HEK293 (cell line): ENCODE measurements around the gene ECE1.

ENCODE experiments used
- CTCF ChIA-PET: fragments of 350-600 bp; formaldehyde crosslinking; extraction: SDS; loops from one replicate; lab custom pipeline; 2021; ENCODE audit warnings: antibody characterized with exemption; lab: Yijun Ruan, JAX
- POLR2A ChIA-PET: fragments of 300-600 bp; formaldehyde crosslinking; extraction: SDS; loops from one replicate; lab custom pipeline; 2020; ENCODE audit warnings: antibody characterized with exemption, inconsistent platforms; lab: Yijun Ruan, JAX
- H3K27ac ChIP-seq: fragments of 200-500 bp; sonication (Bioruptor generic); 2 replicates; pipeline ENCODE4 v1.5.1; 2014; ENCODE audit warnings: low read depth, low read length, control low read depth, inconsistent platforms; ENCODE audit errors: extremely low read depth
- H3K36me3 ChIP-seq, 2 experiments: fragments of 200-500 bp in 1 of 2; sonication (Bioruptor generic) in 1 of 2; 1 replicate in 1 of 2; 2 replicates in 1 of 2; pipeline ENCODE4 v1.5.1; 2014 to 2017; ENCODE audit warnings: inconsistent platforms in 2 of 2, low read length in 2 of 2; ENCODE audit not compliant: control insufficient read depth in 2 of 2, insufficient read depth in 1 of 2
- H3K4me1 ChIP-seq: fragments of 200-500 bp; sonication (Bioruptor generic); 2 replicates; pipeline ENCODE4 v1.5.1; 2014; ENCODE audit warnings: mild to moderate bottlenecking, low read length, inconsistent platforms; ENCODE audit not compliant: control insufficient read depth, insufficient read depth
- H3K4me3 ChIP-seq: 2 replicates; pipeline ENCODE4 v1.5.1; 2011; ENCODE audit warnings: low read depth, mild to moderate bottlenecking, control low read depth, low read length, moderate library complexity
- H3K9me3 ChIP-seq: fragments of 200-500 bp; sonication (Bioruptor generic); 2 replicates; pipeline ENCODE4 v1.5.1; 2014; ENCODE audit warnings: low read depth, low read length, inconsistent platforms; ENCODE audit not compliant: control insufficient read depth, insufficient read depth
- BCL11A ChIP-seq: fragments of 450-650 bp; formaldehyde crosslinking; IDR thresholded peaks from 2 replicates; pipeline ENCODE4 v1.5.1; 2016; ENCODE audit warnings: low read depth, missing biosample characterization, missing genetic modification characterization
- GLI2 ChIP-seq: fragments of 450-650 bp; formaldehyde crosslinking; IDR thresholded peaks from 2 replicates; pipeline ENCODE4; 2017; ENCODE audit warnings: missing biosample characterization, missing genetic modification characterization, low read depth, borderline replicate concordance
- IKZF3 ChIP-seq: fragments of 450-650 bp; IDR thresholded peaks from 2 replicates; pipeline ENCODE4 v1.5.0; 2018; ENCODE audit warnings: missing biosample characterization, mild to moderate bottlenecking, missing genetic modification characterization, moderate library complexity
- ZBTB20 ChIP-seq: fragments of 450-650 bp; formaldehyde crosslinking; IDR thresholded peaks from 2 replicates; pipeline ENCODE4 v1.5.1; 2016; ENCODE audit warnings: missing biosample characterization, missing genetic modification characterization
- ZNF112 ChIP-seq: fragments of 450-650 bp; formaldehyde crosslinking; IDR thresholded peaks from 2 replicates; pipeline ENCODE4 v1.5.0; 2017; ENCODE audit warnings: missing biosample characterization, missing genetic modification characterization
- ZNF121 ChIP-seq: fragments of 450-650 bp; formaldehyde crosslinking; IDR thresholded peaks from 2 replicates; pipeline ENCODE4 v1.5.1; 2016; ENCODE audit warnings: missing biosample characterization, missing genetic modification characterization
- ZNF133 ChIP-seq: fragments of 450-650 bp; formaldehyde crosslinking; IDR thresholded peaks from 2 replicates; pipeline ENCODE4 v1.5.1; 2016; ENCODE audit warnings: missing biosample characterization, missing genetic modification characterization
- ZNF146 ChIP-seq: fragments of 450-650 bp; formaldehyde crosslinking; IDR thresholded peaks from 2 replicates; pipeline ENCODE4 v1.5.1; 2016; ENCODE audit warnings: missing biosample characterization, missing genetic modification characterization
- ZNF350 ChIP-seq: fragments of 450-650 bp; formaldehyde crosslinking; IDR thresholded peaks from 2 replicates; pipeline ENCODE4 v1.5.0; 2017; ENCODE audit warnings: missing biosample characterization, mild to moderate bottlenecking, missing genetic modification characterization
- ZNF391 ChIP-seq: fragments of 450-650 bp; formaldehyde crosslinking; IDR thresholded peaks from 2 replicates; pipeline ENCODE4 v1.5.1; 2016; ENCODE audit warnings: low read depth, missing biosample characterization, missing genetic modification characterization, borderline replicate concordance
- ZNF423 ChIP-seq: fragments of 450-650 bp; formaldehyde crosslinking; IDR thresholded peaks from 2 replicates; pipeline ENCODE4 v1.5.1; 2016; ENCODE audit warnings: missing biosample characterization, missing genetic modification characterization
- ZNF48 ChIP-seq: fragments of 450-650 bp; formaldehyde crosslinking; IDR thresholded peaks from 2 replicates; pipeline ENCODE4 v1.5.1; 2016; ENCODE audit warnings: missing biosample characterization, missing genetic modification characterization
- ZNF514 ChIP-seq: fragments of 450-650 bp; formaldehyde crosslinking; IDR thresholded peaks from 2 replicates; pipeline ENCODE4 v1.5.1; 2016; ENCODE audit warnings: missing biosample characterization, missing genetic modification characterization
- ZNF560 ChIP-seq: fragments of 450-650 bp; formaldehyde crosslinking; IDR thresholded peaks from 2 replicates; pipeline ENCODE4 v1.5.1; 2017; ENCODE audit warnings: missing biosample characterization, missing genetic modification characterization, borderline replicate concordance
- ZNF561 ChIP-seq: fragments of 450-650 bp; IDR thresholded peaks from 2 replicates; pipeline ENCODE4 v1.5.1; 2018; ENCODE audit warnings: missing biosample characterization, missing genetic modification characterization, borderline replicate concordance
- ZNF610 ChIP-seq: fragments of 450-650 bp; formaldehyde crosslinking; IDR thresholded peaks from 2 replicates; pipeline ENCODE4 v1.5.1; 2016; ENCODE audit warnings: missing biosample characterization, missing genetic modification characterization, borderline replicate concordance
- ZNF623 ChIP-seq: fragments of 450-650 bp; formaldehyde crosslinking; IDR thresholded peaks from 2 replicates; pipeline ENCODE4 v1.5.1; 2016; ENCODE audit warnings: missing biosample characterization, missing genetic modification characterization
- ZNF626 ChIP-seq: fragments of 450-650 bp; sonication (Bioruptor Pico); formaldehyde crosslinking; IDR thresholded peaks from 2 replicates; pipeline ENCODE4 v1.5.1; 2018; ENCODE audit warnings: missing biosample characterization, missing genetic modification characterization, inconsistent platforms
- ZNF654 ChIP-seq: fragments of 450-650 bp; formaldehyde crosslinking; IDR thresholded peaks from 2 replicates; pipeline ENCODE4 v1.5.1; 2016; ENCODE audit warnings: low read depth, missing biosample characterization, missing genetic modification characterization
- ZNF670 ChIP-seq: fragments of 450-650 bp; formaldehyde crosslinking; IDR thresholded peaks from 2 replicates; pipeline ENCODE4 v1.5.1; 2016; ENCODE audit warnings: missing biosample characterization, missing genetic modification characterization, low read depth
- ZNF792 ChIP-seq: fragments of 450-650 bp; formaldehyde crosslinking; IDR thresholded peaks from 2 replicates; pipeline ENCODE4 v1.5.1; 2016; ENCODE audit warnings: missing biosample characterization, missing genetic modification characterization
- TF ChIP-seq, protein P1 (sequence below): fragments of 450-650 bp; formaldehyde crosslinking; IDR thresholded peaks from 2 replicates; pipeline ENCODE4 v1.5.1; 2017; ENCODE audit warnings: missing biosample characterization, missing genetic modification characterization
- TF ChIP-seq, protein P2 (sequence below): fragments of 450-650 bp; IDR thresholded peaks from 2 replicates; pipeline ENCODE4 v1.5.1; 2018; ENCODE audit warnings: missing biosample characterization, mild to moderate bottlenecking, missing genetic modification characterization
- TF ChIP-seq, protein P3 (sequence below): fragments of 450-650 bp; formaldehyde crosslinking; IDR thresholded peaks from 2 replicates; pipeline ENCODE4 v1.5.1; 2016; ENCODE audit warnings: missing biosample characterization, missing genetic modification characterization
- TF ChIP-seq, protein P4 (sequence below): fragments of 450-650 bp; formaldehyde crosslinking; IDR thresholded peaks from 2 replicates; pipeline ENCODE4 v1.5.1; 2016; ENCODE audit warnings: missing biosample characterization, missing genetic modification characterization

Gene ECE1

DNA sequence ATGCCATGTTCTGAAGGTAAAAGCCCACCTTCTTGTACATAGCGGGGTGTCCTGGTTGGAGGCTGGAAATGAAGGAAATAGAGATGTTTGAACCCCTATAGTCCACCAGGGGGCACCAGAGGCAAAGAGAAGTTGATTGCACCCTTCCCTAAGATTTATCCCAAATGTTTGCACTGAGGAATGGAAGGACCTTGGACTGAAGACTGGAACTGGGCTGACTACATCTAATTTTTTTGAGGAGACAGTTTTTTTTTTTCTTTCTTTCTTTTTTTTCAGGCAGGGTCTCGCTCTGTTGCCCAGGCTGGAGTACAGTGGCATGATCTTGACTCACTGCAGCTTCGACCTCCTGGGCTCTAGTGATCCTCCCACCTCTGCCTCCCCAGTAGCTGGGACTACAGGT, 58.2 kb downstream of the ECE1 start:
- CTCF ChIA-PET, result interaction anchor here (0.6 to 5.6 kb wide), 35 partner anchors 9 to 1702 kb away, joined by 3 to 173 read pairs (median 4); partner anchors contain the start of gene ALPL
- POLR2A ChIA-PET, result no interaction called here

DNA sequence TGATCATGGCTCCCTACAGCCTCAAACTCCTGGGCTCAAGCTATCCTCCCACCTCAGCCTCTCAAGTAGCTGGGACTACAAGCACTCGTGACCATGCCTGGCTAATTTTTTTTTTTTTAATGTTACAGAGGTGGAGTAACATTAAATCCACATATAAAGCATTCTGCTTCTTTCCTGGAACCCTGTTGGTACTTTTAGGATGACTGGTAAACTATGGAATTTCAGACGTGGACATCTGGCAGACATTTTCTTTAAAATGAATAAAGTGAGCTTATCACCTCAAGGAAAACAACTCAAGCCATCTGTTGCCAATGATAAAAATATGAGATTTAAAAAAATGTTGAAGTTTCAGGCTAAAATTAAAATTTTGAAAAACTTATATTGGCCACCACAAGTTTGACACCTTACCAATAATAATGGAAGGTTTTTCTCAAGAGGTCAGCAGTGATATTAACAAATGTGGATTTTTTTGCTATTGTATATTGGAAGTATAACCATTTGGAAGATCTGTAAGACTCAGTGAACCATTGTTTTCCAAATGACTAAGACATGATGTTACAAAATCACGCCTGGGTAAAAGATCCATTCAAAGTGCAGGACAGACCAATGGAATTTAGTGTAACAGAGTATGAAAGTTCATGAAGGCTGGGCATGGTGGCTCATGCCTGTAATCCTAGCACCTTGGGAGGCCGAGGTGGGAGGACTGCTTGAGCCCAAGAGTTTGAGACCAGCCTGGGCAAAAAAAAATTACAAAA, 60.8 kb downstream of the ECE1 start:
- H3K4me3 ChIP-seq, result no peak overlapping the region
- TF ChIP-seq ZNF146 (tag by site-specific recombination), result no peak
- no peak for TF ChIP-seq ZNF626 (tag by site-specific recombination)
- TF ChIP-seq GLI2 (tag by site-specific recombination), result no peak
- TF ChIP-seq, protein P1, sequence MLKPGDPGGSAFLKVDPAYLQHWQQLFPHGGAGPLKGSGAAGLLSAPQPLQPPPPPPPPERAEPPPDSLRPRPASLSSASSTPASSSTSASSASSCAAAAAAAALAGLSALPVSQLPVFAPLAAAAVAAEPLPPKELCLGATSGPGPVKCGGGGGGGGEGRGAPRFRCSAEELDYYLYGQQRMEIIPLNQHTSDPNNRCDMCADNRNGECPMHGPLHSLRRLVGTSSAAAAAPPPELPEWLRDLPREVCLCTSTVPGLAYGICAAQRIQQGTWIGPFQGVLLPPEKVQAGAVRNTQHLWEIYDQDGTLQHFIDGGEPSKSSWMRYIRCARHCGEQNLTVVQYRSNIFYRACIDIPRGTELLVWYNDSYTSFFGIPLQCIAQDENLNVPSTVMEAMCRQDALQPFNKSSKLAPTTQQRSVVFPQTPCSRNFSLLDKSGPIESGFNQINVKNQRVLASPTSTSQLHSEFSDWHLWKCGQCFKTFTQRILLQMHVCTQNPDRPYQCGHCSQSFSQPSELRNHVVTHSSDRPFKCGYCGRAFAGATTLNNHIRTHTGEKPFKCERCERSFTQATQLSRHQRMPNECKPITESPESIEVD (tag by site-specific recombination), result no peak
- no peak for TF ChIP-seq ZBTB20
- no peak for TF ChIP-seq ZNF48 (tag by site-specific recombination)
- TF ChIP-seq ZNF350, result no peak
- no peak for TF ChIP-seq ZNF623 (tag by site-specific recombination)
- no peak for TF ChIP-seq ZNF560
- TF ChIP-seq ZNF610 (tag by site-specific recombination), result no peak
- TF ChIP-seq, protein P2, sequence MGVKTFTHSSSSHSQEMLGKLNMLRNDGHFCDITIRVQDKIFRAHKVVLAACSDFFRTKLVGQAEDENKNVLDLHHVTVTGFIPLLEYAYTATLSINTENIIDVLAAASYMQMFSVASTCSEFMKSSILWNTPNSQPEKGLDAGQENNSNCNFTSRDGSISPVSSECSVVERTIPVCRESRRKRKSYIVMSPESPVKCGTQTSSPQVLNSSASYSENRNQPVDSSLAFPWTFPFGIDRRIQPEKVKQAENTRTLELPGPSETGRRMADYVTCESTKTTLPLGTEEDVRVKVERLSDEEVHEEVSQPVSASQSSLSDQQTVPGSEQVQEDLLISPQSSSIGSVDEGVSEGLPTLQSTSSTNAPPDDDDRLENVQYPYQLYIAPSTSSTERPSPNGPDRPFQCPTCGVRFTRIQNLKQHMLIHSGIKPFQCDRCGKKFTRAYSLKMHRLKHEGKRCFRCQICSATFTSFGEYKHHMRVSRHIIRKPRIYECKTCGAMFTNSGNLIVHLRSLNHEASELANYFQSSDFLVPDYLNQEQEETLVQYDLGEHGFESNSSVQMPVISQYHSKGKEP (tag by site-specific recombination), result no peak
- no peak for TF ChIP-seq ZNF391
- no peak for TF ChIP-seq ZNF514 (tag by site-specific recombination)
- TF ChIP-seq ZNF561 (tag by site-specific recombination), result no peak
- TF ChIP-seq BCL11A (tag by site-specific recombination), result no peak
- TF ChIP-seq ZNF423 (tag by site-specific recombination), result no peak
- TF ChIP-seq ZNF112 (tag by site-specific recombination), result no peak
- TF ChIP-seq, protein P3, sequence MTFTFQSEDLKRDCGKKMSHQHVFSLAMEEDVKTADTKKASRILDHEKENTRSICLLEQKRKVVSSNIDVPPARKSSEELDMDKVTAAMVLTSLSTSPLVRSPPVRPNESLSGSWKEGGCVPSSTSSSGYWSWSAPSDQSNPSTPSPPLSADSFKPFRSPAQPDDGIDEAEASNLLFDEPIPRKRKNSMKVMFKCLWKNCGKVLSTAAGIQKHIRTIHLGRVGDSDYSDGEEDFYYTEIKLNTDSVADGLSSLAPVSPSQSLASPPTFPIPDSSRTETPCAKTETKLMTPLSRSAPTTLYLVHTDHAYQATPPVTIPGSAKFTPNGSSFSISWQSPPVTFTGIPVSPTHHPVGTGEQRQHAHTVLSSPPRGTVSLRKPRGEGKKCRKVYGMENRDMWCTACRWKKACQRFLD, result no peak
- no peak for TF ChIP-seq ZNF792 (tag by site-specific recombination)
- TF ChIP-seq ZNF654 (tag by site-specific recombination), result no peak
- H3K27ac ChIP-seq, result no peak overlapping the region
- CTCF ChIA-PET, result interaction anchor here (0.7 to 1.6 kb wide), 5 partner anchors 11 to 141 kb away, joined by 3 to 7 read pairs (median 4); no protein-coding TSS in a partner anchor
- H3K36me3 ChIP-seq, result peaks cover 0 to 55% of the 10 kb centered on the region in 2 experiments; a peak in 2 of 3 replicates
- H3K9me3 ChIP-seq, result no peaks in the 10 kb centered on the region
- POLR2A ChIA-PET, result no interaction called here
- no peaks in the 10 kb centered on the region for H3K4me1 ChIP-seq

More for the DNA sequence above, 58.2 kb downstream of the ECE1 start:
- H3K9me3 ChIP-seq, result no peaks in the 10 kb centered on the region
- H3K4me1 ChIP-seq, result no peaks in the 10 kb centered on the region
- H3K4me3 ChIP-seq, result no peak overlapping the region
- H3K36me3 ChIP-seq, result peaks cover 0 to 59% of the 10 kb centered on the region in 2 experiments; a peak in 2 of 3 replicates
- peak; percentile 83 for TF ChIP-seq ZNF654 (tag by site-specific recombination)
- 0 out of 2 replicates have a peak, but pooled peaks have one; percentile 64 for TF ChIP-seq IKZF3
- TF ChIP-seq ZNF670, result no peak
- no peak for TF ChIP-seq ZNF133 (tag by site-specific recombination)
- TF ChIP-seq ZNF121 (tag by site-specific recombination), result 0 out of 2 replicates have a peak, but pooled peaks have one; percentile 51
- TF ChIP-seq, protein P4, sequence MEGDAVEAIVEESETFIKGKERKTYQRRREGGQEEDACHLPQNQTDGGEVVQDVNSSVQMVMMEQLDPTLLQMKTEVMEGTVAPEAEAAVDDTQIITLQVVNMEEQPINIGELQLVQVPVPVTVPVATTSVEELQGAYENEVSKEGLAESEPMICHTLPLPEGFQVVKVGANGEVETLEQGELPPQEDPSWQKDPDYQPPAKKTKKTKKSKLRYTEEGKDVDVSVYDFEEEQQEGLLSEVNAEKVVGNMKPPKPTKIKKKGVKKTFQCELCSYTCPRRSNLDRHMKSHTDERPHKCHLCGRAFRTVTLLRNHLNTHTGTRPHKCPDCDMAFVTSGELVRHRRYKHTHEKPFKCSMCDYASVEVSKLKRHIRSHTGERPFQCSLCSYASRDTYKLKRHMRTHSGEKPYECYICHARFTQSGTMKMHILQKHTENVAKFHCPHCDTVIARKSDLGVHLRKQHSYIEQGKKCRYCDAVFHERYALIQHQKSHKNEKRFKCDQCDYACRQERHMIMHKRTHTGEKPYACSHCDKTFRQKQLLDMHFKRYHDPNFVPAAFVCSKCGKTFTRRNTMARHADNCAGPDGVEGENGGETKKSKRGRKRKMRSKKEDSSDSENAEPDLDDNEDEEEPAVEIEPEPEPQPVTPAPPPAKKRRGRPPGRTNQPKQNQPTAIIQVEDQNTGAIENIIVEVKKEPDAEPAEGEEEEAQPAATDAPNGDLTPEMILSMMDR, result peak; percentile 59; the same call in 1 of the 2 replicates
- TF ChIP-seq, all 188 proteins: peak for 4
- no peak overlapping the region for H3K27ac ChIP-seq
